Thoracic aorta (tissue), 2 donors: ENCODE results near the gene TNFSF8. TPM values are rescaled to one million over a fixed set of nuclear protein-coding genes. Genes with fewer than 3 reads are reported as not detected.
A peak's percentile ranks its signal among the peaks of the same experiment; 100 is the strongest.

ENCODE experiments used
- ATAC-seq: fragments of 150-250 bp; one replicate; pipeline ENCODE4 v1.8.0; 2017; ENCODE audit warnings: low read depth; ENCODE audit not compliant: insufficient number of reproducible peaks, low FRiP score
- DNase-seq: peaks from one replicate; pipeline ENCODE4 v3.0.0-alpha.2; 2020; ENCODE audit warnings: low spot score
- H3K27ac ChIP-seq, 2 donors: fragments of 200-600 bp; sonication (generic); 1 replicate in 1 of 2; 2 replicates in 1 of 2; pipeline ENCODE4 v1.5.1; 2016; ENCODE audit warnings: mild to moderate bottlenecking in 2 of 2, moderate library complexity in 2 of 2
- H3K27me3 ChIP-seq: fragments of 200-600 bp; sonication (generic); replicated peaks from 2 replicates; pipeline ENCODE4 v1.6.0; 2016; ENCODE audit warnings: mild to moderate bottlenecking; ENCODE audit not compliant: insufficient read depth
- H3K36me3 ChIP-seq: fragments of 200-600 bp; sonication (generic); one replicate; pipeline ENCODE4 v1.5.1; 2016
- H3K4me1 ChIP-seq, 2 donors: fragments of 200-600 bp; sonication (generic); 1 replicate in 1 of 2; 2 replicates in 1 of 2; pipeline versions ENCODE4 v1.5.1 to v1.6.0; 2016; ENCODE audit warnings: low read depth in 2 of 2, mild to moderate bottlenecking in 1 of 2; ENCODE audit not compliant: control insufficient read depth in 1 of 2
- H3K4me3 ChIP-seq: fragments of 200-600 bp; sonication (generic); 2 replicates; pipeline ENCODE4 v1.5.1; 2016; ENCODE audit warnings: mild to moderate bottlenecking
- H3K9me3 ChIP-seq: fragments of 200-600 bp; sonication (generic); 2 replicates; pipeline ENCODE4 v1.5.1; 2016
- CTCF ChIP-seq: fragments of 200-600 bp; sonication (generic); IDR thresholded peaks from one replicate; pipeline ENCODE4 v1.5.1; 2019; ENCODE audit warnings: antibody characterized with exemption
- total RNA-seq, 2 donors: library from RNA; depleted of rRNA; stranded (reverse); fragments of >200 nt; gene quantifications; one replicate each; pipeline versions ENCODE4 v1.1.0 to v1.2.3, GENCODE V29; 2016

Gene TNFSF8
- total RNA-seq, 2 donors from 2014 or later: 4.1 to 5.8 TPM

- DNase-seq: no peak
- no peak for ATAC-seq
Observed at GRCh38 chr9:114965564-114965963, 35.2 kb upstream of the TNFSF8 start.

GRCh38 chr9:114962809-114963208 is 32.4 kb upstream of the TNFSF8 start:
- H3K27ac ChIP-seq: no peak overlapping the region
- H3K27me3 ChIP-seq: no peaks in the 10 kb centered on the region
- no peak for TF ChIP-seq CTCF
- no peak overlapping the region for H3K4me3 ChIP-seq
- H3K4me1 ChIP-seq: no peaks in the 10 kb centered on the region
- no peaks in the 10 kb centered on the region for H3K36me3 ChIP-seq
- H3K9me3 ChIP-seq: peaks cover 9% of the 10 kb centered on the region
- ATAC-seq: no peak
- DNase-seq: no peak

More at GRCh38 chr9:114965564-114965963, 35.2 kb upstream of the TNFSF8 start:
- Histone ChIP-seq H3K9me3 (peaks cover 9% of the 10 kb centered on the region), H3K4me3 (no peak overlapping the region), H3K4me1 (no peaks in the 10 kb centered on the region), H3K36me3 (no peaks in the 10 kb centered on the region), H3K27ac (no peak overlapping the region), H3K27me3 (no peaks in the 10 kb centered on the region)
- TF ChIP-seq CTCF: no peak

GRCh38 chr9:114960276-114960675 is 29.9 kb upstream of the TNFSF8 start:
- Histone ChIP-seq H3K9me3 (peaks cover 9% of the 10 kb centered on the region), H3K4me1 (no peaks in the 10 kb centered on the region), H3K36me3 (no peaks in the 10 kb centered on the region), H3K27ac (no peak overlapping the region), H3K27me3 (no peaks in the 10 kb centered on the region), H3K4me3 (no peak overlapping the region)
- no peak for DNase-seq
- TF ChIP-seq CTCF: no peak
- ATAC-seq: no peak

GRCh38 chr9:114958844-114959235 is 28.4 kb upstream of the TNFSF8 start:
- H3K9me3 ChIP-seq: peaks cover 9% of the 10 kb centered on the region
- no peak for ATAC-seq

More at GRCh38 chr9:114958844-114959235, 28.4 kb upstream of the TNFSF8 start:
- Histone ChIP-seq H3K36me3 (no peaks in the 10 kb centered on the region), H3K4me3 (no peak overlapping the region), H3K4me1 (peaks cover 0 to 5% of the 10 kb centered on the region in 2 donors), H3K27me3 (no peaks in the 10 kb centered on the region), H3K27ac (peak overlapping the region in 1 of 2 donors; percentile 1)
- DNase-seq: no peak
- no peak for TF ChIP-seq CTCF
